Stimulated activated CD8-positive, alpha-beta memory T cell treated with anti-CD3 and anti-CD28 coated beads, Interleukin-15, amount 100 ng/mL, for 1 hour (primary cell): ENCODE data around the gene CDC23.

Experiments
- DNase-seq: peaks from one replicate; pipeline ENCODE4 v3.0.0-alpha.2; 2020; ENCODE audit warnings: low read depth

CDC23 gene

DNA sequence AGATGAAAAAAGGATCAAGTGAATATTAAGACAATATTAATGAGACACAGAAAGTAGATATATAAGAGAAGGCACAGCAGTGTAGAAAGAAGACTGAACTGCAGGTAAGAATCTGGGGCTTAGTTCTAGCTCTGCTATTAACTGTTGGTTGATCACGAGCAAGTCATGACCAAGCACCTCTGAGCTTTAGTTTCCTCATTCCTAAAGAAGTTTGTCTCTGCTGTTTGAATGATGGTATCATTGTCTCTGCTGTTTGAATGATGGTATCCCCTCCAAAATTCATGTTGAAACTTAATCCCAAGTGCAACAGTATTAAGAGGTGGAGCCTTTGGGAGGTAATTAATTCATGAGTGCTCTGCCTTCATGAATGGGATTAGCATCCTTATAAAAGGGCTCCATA lies 71.4 kb downstream of the CDC23 start:
- no peak for DNase-seq

GRCh38 chr5:138140268-138140667 lies 72.9 kb downstream of the CDC23 start:
- DNase-seq: no peak

- DNase-seq: no peak
Measured at GRCh38 chr5:138139781-138140090, 73.4 kb downstream of the CDC23 start.

GRCh38 chr5:138138949-138139780 lies 74.0 kb downstream of the CDC23 start, which contains the start of gene NME5:
TSS of gene NME5 (minus strand) at chr5:138139428. CDS start at chr5:138138780, 648 bp downstream.
- DNase-seq: no peak
